OCI-LY3 (cell line): Measurements from ENCODE around the gene ZNF683.

Source experiments
- H2AFZ ChIP-seq: fragments of 200-600, 300-600 bp; shearing (Covaris generic); 2 replicates; pipeline ENCODE4 v1.6.0; 2014; ENCODE audit warnings: antibody characterized with exemption, low read depth, low read length
- H3K27ac ChIP-seq: fragments of 200-600, 300-600 bp; sonication (generic); 2 replicates; pipeline ENCODE4 v1.5.1; 2014; ENCODE audit warnings: mild to moderate bottlenecking, low read length, moderate library complexity, mixed read lengths
- H3K27me3 ChIP-seq: fragments of 200-600, 300-600 bp; sonication (generic); 2 replicates; pipeline ENCODE4 v1.6.1; 2014; ENCODE audit warnings: low read depth, low read length, mixed read lengths
- H3K36me3 ChIP-seq: fragments of 200-600, 300-600 bp; sonication (generic); replicated peaks from 2 replicates; pipeline ENCODE3; 2014; ENCODE audit warnings: low read depth, low read length, mixed read lengths
- H3K4me1 ChIP-seq: fragments of 300-600, 200-600 bp; sonication (generic); 2 replicates; pipeline ENCODE4 v1.6.1; 2014; ENCODE audit warnings: low read length, mixed read lengths
- H3K4me2 ChIP-seq: fragments of 200-600, 300-600 bp; sonication (generic); 2 replicates; pipeline ENCODE4 v1.6.1; 2014; ENCODE audit warnings: low read length, mixed read lengths
- H3K4me3 ChIP-seq: fragments of 300-600, 200-600 bp; sonication (generic); 2 replicates; pipeline ENCODE4 v1.5.1; 2014; ENCODE audit warnings: antibody characterized with exemption, mild to moderate bottlenecking, low read length, moderate library complexity
- H3K79me2 ChIP-seq: fragments of 300-600, 200-600 bp; shearing (Covaris generic); 2 replicates; pipeline ENCODE4 v1.6.1; 2014; ENCODE audit warnings: mild to moderate bottlenecking, low read length, mixed read lengths
- H3K9ac ChIP-seq: fragments of 300-600, 200-600 bp; shearing (Covaris generic); 2 replicates; pipeline ENCODE4 v1.6.0; 2014; ENCODE audit warnings: mild to moderate bottlenecking, low read length, moderate library complexity
- H3K9me3 ChIP-seq: fragments of 200-600, 300-600 bp; shearing (Covaris generic); 2 replicates; pipeline ENCODE4 v1.6.1; 2014; ENCODE audit warnings: low read length, mixed read lengths; ENCODE audit not compliant: insufficient read depth
- H4K20me1 ChIP-seq: fragments of 200-600, 300-600 bp; sonication (generic); 2 replicates; pipeline ENCODE4 v1.6.1; 2016; ENCODE audit warnings: low read length, mixed read lengths; ENCODE audit not compliant: insufficient read depth
- CTCF ChIP-seq: fragments of 200-600, 300-600 bp; sonication (generic); IDR thresholded peaks from 2 replicates; pipeline ENCODE4 v1.5.1; 2014; ENCODE audit warnings: antibody characterized with exemption, low read length, low read depth
- EZH2phosphoT487 ChIP-seq: fragments of 200-600 bp; shearing (Covaris generic); IDR thresholded peaks from 2 replicates; pipeline ENCODE4 v1.6.1; 2018; ENCODE audit warnings: antibody characterized with exemption, mixed run types, low read depth

ZNF683 gene

GRCh38 chr1:26315874-26316850 lies 56.4 kb downstream of the ZNF683 start:
- no peaks in the 10 kb centered on the region for H3K9me3 ChIP-seq
- H3K4me2 ChIP-seq = peak overlapping the region; percentile 76
- H3K79me2 ChIP-seq = no peaks in the 10 kb centered on the region
- no peaks in the 10 kb centered on the region for H4K20me1 ChIP-seq
- H3K9ac ChIP-seq = 0 out of 2 replicates have a peak overlapping the region, but pooled peaks have one; percentile 17
- H3K27me3 ChIP-seq = no peaks in the 10 kb centered on the region
- peak overlapping the region; percentile 50; the same call in 1 of the 2 replicates for H3K4me3 ChIP-seq
- H3K36me3 ChIP-seq = no peaks in the 10 kb centered on the region
- H2AFZ ChIP-seq = no peak overlapping the region
- no peak for TF ChIP-seq EZH2phosphoT487
- TF ChIP-seq CTCF = no peak
- no peak overlapping the region for H3K27ac ChIP-seq
- H3K4me1 ChIP-seq = peaks cover 36% of the 10 kb centered on the region

DNA sequence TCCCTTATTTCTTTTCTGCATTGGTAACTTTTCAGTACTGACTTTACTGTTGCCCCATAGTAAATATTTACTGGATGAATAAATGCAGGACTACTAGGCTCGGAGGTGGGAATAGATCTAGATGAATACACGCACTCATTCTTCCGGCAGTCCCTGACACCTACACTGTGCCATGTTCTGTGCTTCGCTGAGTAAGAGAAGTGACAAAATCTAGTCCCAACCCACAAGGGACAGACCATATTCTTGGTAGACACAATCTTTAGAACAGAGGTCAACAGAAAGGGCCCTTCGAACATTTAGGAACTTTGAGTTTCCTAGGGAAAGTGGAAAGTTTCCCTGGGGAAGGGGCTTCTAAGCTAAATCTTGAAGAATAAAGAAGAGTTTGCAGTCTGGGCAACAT lies 58.0 kb downstream of the ZNF683 start:
- Histone ChIP-seq H3K4me1 (peaks cover 34% of the 10 kb centered on the region), H3K4me3 (no peak overlapping the region), H3K27me3 (no peaks in the 10 kb centered on the region), H4K20me1 (no peaks in the 10 kb centered on the region), H3K9me3 (no peaks in the 10 kb centered on the region), H3K4me2 (no peak overlapping the region), H3K9ac (no peak overlapping the region), H3K36me3 (no peaks in the 10 kb centered on the region), H3K27ac (no peak overlapping the region), H3K79me2 (no peaks in the 10 kb centered on the region), H2AFZ (no peak overlapping the region)
- TF ChIP-seq CTCF = no peak
- TF ChIP-seq EZH2phosphoT487 = no peak
